ENCODE measurements around the gene FHL5.

DNA sequence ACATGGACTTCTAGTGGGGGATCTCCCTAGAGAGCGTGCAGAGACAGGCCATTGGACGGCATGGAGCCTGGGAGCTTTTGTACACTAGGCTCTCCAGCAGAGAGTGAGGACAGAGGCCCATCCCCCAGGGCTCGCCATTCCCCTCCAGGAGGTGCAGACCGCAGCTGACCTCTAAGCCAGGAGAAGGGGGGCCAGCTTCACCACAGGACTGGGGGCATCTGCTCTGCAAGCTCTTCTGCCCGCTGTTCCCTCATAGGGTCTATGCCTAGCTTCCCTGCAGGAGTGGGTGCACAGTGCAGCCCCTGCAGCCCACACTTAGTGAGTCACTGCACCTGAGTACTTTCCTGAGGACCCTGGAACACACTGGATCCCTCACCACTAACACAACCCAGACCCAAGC is 94.4 kb downstream of the FHL5 start:
- TF ChIP-seq, protein P1, sequence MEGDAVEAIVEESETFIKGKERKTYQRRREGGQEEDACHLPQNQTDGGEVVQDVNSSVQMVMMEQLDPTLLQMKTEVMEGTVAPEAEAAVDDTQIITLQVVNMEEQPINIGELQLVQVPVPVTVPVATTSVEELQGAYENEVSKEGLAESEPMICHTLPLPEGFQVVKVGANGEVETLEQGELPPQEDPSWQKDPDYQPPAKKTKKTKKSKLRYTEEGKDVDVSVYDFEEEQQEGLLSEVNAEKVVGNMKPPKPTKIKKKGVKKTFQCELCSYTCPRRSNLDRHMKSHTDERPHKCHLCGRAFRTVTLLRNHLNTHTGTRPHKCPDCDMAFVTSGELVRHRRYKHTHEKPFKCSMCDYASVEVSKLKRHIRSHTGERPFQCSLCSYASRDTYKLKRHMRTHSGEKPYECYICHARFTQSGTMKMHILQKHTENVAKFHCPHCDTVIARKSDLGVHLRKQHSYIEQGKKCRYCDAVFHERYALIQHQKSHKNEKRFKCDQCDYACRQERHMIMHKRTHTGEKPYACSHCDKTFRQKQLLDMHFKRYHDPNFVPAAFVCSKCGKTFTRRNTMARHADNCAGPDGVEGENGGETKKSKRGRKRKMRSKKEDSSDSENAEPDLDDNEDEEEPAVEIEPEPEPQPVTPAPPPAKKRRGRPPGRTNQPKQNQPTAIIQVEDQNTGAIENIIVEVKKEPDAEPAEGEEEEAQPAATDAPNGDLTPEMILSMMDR (IDR thresholded peaks at IDR 0.05), result no peak
- TF ChIP-seq POLR2AphosphoS5 (IDR thresholded peaks at IDR 0.05), result no peak
- no peak for TF ChIP-seq POLR2A (IDR thresholded peaks at IDR 0.05)
- no peak for TF ChIP-seq EP300 (IDR thresholded peaks at IDR 0.05)

Data from gastroesophageal sphincter (tissue), 3 donors.